HG02798 (cell line): ENCODE results near the gene HMGCL.
"Not testable (repeated sequence)": the region's sequence is repeated elsewhere in the genome, so short reads cannot be mapped to it uniquely, and the experiment has no call there.

Source experiments
- ATAC-seq: cut with Tn5 transposase; IDR thresholded peaks from one replicate; pipeline ENCODE4 v1.9.1; 2021; ENCODE audit warnings: mild to moderate bottlenecking; ENCODE audit not compliant: unreplicated experiment, poor library complexity

The HMGCL gene

DNA sequence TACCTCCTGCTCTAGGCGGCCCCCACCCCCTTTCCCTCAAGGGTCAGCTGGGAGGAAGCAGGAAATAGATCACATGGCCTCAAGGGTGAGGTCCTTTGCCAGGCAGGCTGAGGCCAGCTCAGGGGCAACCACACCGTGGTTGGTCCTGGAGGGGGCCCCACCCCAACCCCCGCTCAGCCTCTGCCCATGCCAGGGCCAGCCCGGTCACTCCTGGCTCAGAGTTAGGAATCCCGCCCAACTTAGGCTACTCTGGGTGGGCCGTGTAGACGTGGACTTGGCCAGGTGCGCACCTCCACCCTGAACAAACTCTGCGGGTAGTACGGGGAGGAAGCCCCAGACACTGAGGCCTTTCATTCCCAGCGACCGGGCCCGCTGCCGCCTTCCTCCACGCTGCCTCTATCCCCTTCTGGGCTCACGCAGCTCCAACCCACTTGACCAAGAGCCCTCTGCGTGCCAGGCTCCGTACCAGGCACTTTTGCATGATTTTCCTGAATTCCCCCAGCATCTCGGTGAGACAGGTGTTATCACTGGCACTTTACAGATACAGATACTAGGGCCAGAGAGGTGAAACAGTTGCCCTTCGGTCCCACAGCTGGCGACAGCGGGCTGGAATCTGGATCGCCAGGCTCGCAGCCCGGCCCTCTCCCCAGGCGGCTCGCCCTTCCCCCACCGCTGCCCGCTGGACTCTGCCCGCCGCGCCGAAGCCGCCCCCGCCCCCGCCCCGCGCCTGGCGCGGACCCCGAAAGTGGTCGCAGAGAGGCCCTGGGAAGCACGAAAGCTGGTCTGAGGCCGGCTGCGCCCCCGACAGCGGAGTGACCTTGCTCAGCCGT lies 25.4 kb downstream of the HMGCL start:
- ATAC-seq, result no peak

DNA sequence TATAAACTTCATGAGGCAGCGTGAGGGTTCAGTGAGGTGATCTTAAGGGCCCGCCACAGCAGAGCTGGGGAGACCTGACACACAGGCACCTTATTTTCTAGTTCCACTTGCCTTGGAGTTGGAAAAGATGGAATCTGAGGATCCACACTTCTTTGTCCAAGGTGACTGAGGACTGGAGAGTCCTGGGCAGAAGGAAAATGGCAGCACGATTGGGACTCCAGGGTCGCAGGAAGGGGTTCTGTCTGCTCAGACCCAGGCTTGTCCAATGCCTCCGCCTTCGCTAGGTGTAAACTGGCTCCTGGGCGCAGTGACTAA lies 26.0 kb downstream of the HMGCL start:
- no peak for ATAC-seq

- no peak for ATAC-seq
These were observed 26.5 kb downstream of the HMGCL start for GRCh38 chr1:23798662-23799142.

DNA sequence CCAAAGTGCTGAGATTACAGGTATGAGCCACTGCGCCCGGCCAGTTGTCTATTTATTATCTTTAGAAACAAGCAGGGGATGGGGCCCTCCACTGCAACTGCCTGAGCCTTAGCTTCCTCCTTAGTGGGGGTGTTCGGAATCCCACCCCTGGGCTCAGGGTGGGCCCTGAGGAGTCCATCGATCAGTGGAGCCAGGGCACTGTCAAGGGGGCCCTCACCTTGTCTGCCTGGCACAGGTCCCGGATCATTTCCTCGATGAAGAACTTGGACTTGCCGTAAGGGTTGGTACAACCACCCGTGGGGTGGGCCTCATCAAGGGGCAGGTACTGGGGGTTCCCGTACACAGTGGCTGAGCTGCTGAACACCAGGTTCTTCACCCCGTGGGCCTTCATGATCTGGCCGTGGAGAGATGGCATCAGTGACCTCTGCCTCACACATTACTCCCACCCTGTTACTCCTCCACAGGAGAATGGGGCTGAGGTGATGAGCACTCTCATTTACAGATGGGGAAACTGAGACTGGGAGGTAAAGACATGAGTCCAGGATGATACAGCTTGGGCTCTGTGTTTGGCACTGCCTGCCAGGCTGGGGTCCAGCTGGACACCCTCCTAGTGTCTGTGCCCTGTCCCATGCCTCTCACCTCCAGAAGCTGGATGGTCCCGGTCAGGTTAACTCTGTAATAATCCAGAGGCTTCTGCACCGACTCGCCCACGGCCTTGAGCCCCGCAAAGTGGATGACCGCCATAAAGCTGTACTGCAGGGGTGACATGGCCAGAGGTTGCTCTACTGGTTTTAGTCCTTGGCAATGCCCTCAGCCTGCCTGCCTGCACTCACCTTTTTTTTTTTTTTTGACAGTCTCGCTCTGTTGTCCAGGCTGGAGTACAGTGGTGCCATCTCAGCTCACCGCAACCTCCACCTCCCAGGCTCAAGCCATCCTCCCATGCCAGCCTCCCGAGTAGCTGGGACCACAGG lies 27.5 kb downstream of the HMGCL start:
- no peak for ATAC-seq

DNA sequence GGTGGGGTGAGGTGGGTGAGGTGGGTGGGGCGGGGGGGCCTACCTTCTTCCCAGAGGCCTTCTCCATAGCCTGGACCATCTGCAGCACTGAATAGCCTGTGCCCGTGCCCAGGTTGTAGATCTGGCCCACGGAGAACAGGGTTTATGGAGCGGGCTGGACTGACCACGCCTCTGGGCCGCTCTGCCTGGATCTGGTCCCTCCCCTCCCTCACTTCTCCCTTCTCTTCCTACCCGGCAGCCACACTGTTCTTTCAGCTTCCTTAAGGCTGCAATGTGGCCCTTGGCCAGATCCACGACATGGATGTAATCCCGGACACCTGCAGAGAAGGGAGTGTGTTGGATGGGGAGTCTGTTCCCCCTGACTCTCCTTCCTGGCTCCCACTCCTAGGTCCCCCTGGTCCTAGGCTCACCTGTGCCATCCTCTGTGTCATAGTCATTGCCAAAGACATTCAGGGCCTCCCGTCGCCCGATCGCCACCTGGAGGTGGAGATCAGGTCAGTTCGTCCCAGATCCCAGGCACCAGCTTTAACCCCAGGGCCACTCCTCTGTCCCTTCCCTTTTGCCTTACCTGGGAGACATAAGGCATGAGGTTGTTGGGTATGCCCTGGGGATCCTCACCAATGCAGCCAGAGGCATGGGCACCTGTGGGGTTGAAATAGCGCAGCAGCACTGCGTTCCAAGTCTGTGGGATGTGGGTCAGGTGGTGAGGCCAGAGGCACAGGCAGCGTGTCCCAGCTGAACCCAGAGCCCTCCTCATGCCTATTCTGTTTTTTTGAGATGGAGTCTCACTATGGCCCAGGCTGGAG lies 28.6 kb downstream of the HMGCL start:
- no peak for ATAC-seq

DNA sequence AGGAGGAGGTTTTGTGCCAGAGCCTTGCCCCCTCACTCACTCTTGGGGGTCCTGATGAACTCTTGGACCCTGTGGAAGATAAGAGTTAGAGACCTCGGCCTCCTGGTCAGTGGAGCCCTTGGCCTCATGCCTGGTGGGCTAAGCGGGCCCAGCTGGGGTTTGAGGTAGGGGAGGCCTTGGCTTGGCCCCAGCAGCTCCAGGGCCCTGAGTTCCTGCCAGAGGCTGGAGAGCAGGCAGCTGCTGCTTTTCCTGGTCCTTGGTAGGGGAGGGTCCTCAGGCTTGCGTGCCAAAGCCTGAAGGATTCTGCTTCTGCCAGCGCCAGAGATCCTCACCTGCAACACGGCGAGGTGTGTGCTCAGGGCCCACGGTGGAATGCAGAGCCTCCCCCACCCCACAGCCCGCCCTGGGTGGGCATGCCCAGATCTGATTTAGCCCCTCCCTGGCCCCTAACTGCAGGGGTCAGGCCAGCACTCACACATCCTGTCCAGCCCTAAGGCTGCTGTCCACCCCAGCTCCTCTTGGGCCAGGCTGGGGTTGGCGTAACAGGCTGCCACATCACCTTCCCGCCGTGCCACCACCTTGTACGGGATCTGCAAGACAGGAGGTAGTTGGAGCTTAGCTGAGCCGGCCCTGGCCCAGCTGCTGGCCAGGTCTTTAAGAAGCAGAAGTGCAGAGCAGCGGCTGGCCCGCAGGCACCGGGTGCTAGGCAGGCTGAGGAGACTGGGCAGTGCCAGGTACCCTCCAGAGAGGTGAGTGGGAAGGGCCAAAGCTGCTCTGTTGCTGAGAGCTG lies 29.4 kb downstream of the HMGCL start:
- ATAC-seq, result no peak

- not testable (repeated sequence) for ATAC-seq
These were observed 30.5 kb downstream of the HMGCL start for GRCh38 chr1:23794732-23795182.

DNA sequence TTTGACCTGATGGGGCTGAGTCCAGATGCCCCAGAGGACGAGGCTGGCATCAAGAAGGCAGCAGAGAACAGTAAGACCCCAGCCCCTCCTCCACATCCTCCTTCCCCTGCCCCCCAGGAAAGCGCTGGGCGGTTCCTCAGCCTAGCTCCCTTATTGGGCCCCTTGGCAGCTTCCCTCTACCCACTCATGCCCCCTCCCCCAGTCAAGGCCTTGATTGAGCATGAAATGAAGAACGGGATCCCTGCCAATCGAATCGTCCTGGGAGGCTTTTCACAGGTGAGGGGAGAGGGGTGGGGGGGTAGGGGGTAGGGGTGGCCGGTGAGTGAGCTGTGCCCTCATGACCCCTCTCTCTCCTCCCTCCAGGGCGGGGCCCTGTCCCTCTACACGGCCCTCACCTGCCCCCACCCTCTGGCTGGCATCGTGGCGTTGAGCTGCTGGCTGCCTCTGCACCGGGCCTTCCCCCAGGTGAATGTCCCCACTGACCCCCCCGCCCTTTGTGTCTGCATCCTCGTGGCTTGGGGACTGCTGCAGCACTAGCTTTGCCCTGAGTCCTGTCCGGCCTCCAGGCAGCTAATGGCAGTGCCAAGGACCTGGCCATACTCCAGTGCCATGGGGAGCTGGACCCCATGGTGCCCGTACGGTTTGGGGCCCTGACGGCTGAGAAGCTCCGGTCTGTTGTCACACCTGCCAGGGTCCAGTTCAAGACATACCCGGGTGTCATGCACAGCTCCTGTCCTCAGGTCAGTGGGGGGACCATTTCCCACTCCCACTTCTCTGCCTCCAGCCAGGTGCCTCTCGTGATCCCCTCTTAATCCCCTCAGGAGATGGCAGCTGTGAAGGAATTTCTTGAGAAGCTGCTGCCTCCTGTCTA lies 31.1 kb downstream of the HMGCL start:
- no peak for ATAC-seq

GRCh38 chr1:23793018-23793781 lies 32.0 kb downstream of the HMGCL start:
- ATAC-seq, result no peak

DNA sequence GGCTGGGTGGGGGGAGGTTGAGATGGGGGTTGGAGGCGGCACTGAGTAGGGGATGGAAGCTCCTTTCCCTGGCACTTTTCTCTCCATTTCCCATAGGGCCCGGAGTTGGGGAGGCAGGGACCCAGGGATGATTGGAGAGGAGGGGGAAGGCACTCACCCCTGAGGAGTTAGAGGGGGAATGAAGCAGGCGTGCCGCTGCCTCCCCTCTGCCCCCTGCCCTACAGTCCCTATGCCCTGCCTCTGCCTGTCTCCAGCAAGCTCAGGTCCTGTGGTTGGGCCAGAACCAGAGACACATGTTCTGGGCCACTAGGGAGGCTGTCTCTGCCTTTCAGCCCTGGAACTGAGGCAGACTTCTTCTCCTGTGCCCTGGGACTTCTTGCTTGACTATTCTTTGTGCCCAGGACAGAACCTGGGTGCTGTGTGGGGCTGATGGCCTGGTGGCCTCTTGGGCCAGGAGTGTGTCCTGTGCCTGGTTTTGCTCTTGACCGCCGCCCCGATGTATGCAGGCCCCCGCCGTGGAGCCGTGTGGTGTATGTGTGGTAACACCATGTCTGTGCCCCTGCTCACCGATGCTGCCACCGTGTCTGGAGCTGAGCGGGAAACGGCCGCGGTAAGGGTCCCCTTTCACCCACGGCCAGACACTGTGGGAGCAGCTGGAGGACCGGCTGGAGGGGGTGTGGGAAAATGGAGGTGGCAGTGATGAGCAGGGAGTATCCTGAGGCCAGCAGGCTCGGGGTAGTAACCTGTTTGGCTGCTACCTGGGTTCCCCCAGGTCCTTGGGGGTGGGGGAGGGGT lies 32.9 kb downstream of the HMGCL start:
- no peak for ATAC-seq

- peak; percentile 11 for ATAC-seq
These were observed 33.6 kb downstream of the HMGCL start for GRCh38 chr1:23791516-23792047.

- ATAC-seq, result peak; percentile 88
These were observed 34.3 kb downstream of the HMGCL start, which contains the start of gene LYPLA2 for GRCh38 chr1:23790696-23791515. LYPLA2 (plus strand) TSS chr1:23791145; CDS start chr1:23792683, 1,538 bp downstream.

GRCh38 chr1:23788695-23789094 lies 36.5 kb downstream of the HMGCL start:
- no peak for ATAC-seq

DNA sequence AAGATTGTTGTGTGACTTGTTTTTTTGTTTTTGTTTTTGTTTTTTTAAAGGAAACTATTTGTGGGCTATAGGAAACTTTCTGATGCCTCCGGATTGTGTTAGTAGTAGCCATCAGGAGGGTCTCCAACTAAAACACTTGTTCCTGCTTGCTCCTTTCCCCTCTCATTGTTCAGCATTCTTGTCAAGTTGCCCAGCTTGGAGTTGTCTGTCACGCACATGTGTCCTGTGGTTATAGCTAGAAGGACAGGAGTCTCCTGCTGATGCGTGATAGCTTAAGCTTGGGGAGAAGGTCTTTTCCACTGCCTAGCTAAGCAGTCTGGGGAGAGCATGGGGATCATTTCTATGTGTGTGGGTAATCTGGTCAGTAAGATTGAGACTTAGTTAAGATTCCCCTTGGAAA lies 37.5 kb downstream of the HMGCL start:
- ATAC-seq, result no peak

GRCh38 chr1:23784846-23785245 lies 40.4 kb downstream of the HMGCL start:
- ATAC-seq, result no peak

DNA sequence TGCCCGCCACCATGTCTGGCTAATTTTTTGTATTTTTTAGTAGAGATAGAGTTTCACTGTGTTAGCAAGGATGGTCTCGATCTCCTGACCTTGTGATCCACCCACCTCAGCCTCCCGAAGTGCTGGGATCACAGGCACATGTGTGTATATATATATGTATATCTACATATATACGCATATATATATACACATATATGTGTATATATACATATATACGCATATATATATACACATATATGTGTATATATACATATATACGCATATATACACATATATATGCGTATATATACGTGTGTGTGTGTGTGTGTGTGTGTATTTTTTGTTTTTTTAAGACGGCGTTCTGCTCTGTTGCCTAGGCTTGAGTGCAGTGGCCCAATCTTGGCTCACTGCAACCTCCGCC lies 42.1 kb downstream of the HMGCL start:
- not testable (repeated sequence) for ATAC-seq
